Hepatocyte (in vitro differentiated cells): ENCODE measurements around the gene PARK7. TPM values are rescaled to one million over a fixed set of nuclear protein-coding genes. Genes with fewer than 3 reads are reported as not detected.
"Not testable (repeated sequence)": the region's sequence is repeated elsewhere in the genome, so short reads cannot be mapped to it uniquely, and the experiment has no call there.

Source experiments
- DNase-seq: peaks from one replicate; pipeline ENCODE4 v3.0.0-alpha.2; 2016; ENCODE audit warnings: low spot score
- H2AFZ ChIP-seq: fragments of 200-600 bp; sonication (generic); 2 replicates; pipeline ENCODE4 v1.6.0; 2016; ENCODE audit warnings: antibody characterized with exemption, mild to moderate bottlenecking
- H3K27ac ChIP-seq: fragments of 200-600 bp; sonication (generic); 2 replicates; pipeline ENCODE4 v1.5.1; 2016; ENCODE audit warnings: mild to moderate bottlenecking
- H3K27me3 ChIP-seq: fragments of 200-600 bp; sonication (generic); 2 replicates; pipeline ENCODE4 v1.6.1; 2016
- H3K36me3 ChIP-seq: fragments of 200-600 bp; sonication (generic); replicated peaks from 2 replicates; pipeline ENCODE4 v1.5.1; 2016; ENCODE audit warnings: low read depth; ENCODE audit not compliant: insufficient read depth
- H3K4me1 ChIP-seq: fragments of 200-600 bp; sonication (generic); 2 replicates; pipeline ENCODE4 v1.5.1; 2016; ENCODE audit warnings: mild to moderate bottlenecking, moderate library complexity; ENCODE audit not compliant: insufficient read depth
- H3K4me2 ChIP-seq: fragments of 200-600 bp; sonication (generic); 2 replicates; pipeline ENCODE4 v1.6.0; 2016
- H3K4me3 ChIP-seq: fragments of 200-600 bp; sonication (generic); 2 replicates; pipeline ENCODE4 v1.5.1; 2016; ENCODE audit warnings: mild to moderate bottlenecking
- H3K79me2 ChIP-seq: fragments of 200-600 bp; sonication (generic); 2 replicates; pipeline ENCODE4 v1.6.0; 2017; ENCODE audit warnings: mild to moderate bottlenecking
- H3K9me2 ChIP-seq: fragments of 200-600 bp; sonication (generic); replicated peaks from 2 replicates; pipeline ENCODE4 v1.6.0; 2017; ENCODE audit warnings: mild to moderate bottlenecking; ENCODE audit not compliant: insufficient read depth
- H3K9me3 ChIP-seq: fragments of 200-600 bp; sonication (generic); 2 replicates; pipeline ENCODE4 v1.5.1; 2016; ENCODE audit warnings: low read depth, mild to moderate bottlenecking
- H4K20me1 ChIP-seq: fragments of 200-600 bp; sonication (generic); 2 replicates; pipeline ENCODE4 v1.6.0; 2016; ENCODE audit warnings: mild to moderate bottlenecking; ENCODE audit not compliant: insufficient read depth, poor library complexity, severe bottlenecking
- EZH2 ChIP-seq: fragments of 200-600 bp; sonication (generic); IDR thresholded peaks from 2 replicates; pipeline ENCODE4 v1.6.1; 2016; ENCODE audit warnings: antibody characterized with exemption, mild to moderate bottlenecking, borderline replicate concordance
- EZH2phosphoT487 ChIP-seq: fragments of 200-600 bp; sonication (generic); IDR thresholded peaks from one replicate; pipeline ENCODE4 v1.6.1; 2018; ENCODE audit warnings: antibody characterized with exemption, mild to moderate bottlenecking, low read depth, moderate library complexity; ENCODE audit not compliant: unreplicated experiment, severe bottlenecking
- WGBS: methylation state at CpG from one replicate; pipeline ENCODE4 v1.1.6; 2016; ENCODE audit warnings: low lambda C conversion rate; ENCODE audit errors: missing lambda C conversion rate; 5-methylcytosine and 5-hydroxymethylcytosine counted together
- polyA plus RNA-seq: library from polyadenylated mRNA; unstranded; fragments of >200 nt; fragmentation: Nextera tagmentation; extraction: Ambion mirVana; gene quantifications from 2 replicates; pipeline ENCODE4 v1.2.1, GENCODE V29; 2016
- total RNA-seq: library from RNA; depleted of rRNA; stranded (reverse); fragments of >200 nt; gene quantifications from 2 replicates; pipeline ENCODE4 v1.2.3, GENCODE V29; 2014
- TF ChIP-seq, protein P1 (sequence below): fragments of 200-600 bp; sonication (generic); IDR thresholded peaks from 2 replicates; pipeline ENCODE4 v1.5.1; 2016; ENCODE audit warnings: antibody characterized with exemption, mild to moderate bottlenecking; ENCODE audit not compliant: poor library complexity

The PARK7 gene
- total and polyA plus RNA-seq, 2 experiments from 2014 or later, result 166 to 395 TPM

- no peak for DNase-seq
- Histone ChIP-seq H3K79me2 (no peaks in the 10 kb centered on the region), H3K4me1 (no peaks in the 10 kb centered on the region), H3K27ac (no peak overlapping the region), H3K27me3 (peaks cover 42% of the 10 kb centered on the region), H3K9me2 (no peaks in the 10 kb centered on the region), H3K4me3 (no peak overlapping the region), H4K20me1 (no peaks in the 10 kb centered on the region), H3K9me3 (no peaks in the 10 kb centered on the region), H3K36me3 (no peaks in the 10 kb centered on the region), H3K4me2 (no peak overlapping the region), H2AFZ (no peak overlapping the region)
- TF ChIP-seq EZH2, result no peak
- no peak for TF ChIP-seq EZH2phosphoT487
- TF ChIP-seq, protein P1, sequence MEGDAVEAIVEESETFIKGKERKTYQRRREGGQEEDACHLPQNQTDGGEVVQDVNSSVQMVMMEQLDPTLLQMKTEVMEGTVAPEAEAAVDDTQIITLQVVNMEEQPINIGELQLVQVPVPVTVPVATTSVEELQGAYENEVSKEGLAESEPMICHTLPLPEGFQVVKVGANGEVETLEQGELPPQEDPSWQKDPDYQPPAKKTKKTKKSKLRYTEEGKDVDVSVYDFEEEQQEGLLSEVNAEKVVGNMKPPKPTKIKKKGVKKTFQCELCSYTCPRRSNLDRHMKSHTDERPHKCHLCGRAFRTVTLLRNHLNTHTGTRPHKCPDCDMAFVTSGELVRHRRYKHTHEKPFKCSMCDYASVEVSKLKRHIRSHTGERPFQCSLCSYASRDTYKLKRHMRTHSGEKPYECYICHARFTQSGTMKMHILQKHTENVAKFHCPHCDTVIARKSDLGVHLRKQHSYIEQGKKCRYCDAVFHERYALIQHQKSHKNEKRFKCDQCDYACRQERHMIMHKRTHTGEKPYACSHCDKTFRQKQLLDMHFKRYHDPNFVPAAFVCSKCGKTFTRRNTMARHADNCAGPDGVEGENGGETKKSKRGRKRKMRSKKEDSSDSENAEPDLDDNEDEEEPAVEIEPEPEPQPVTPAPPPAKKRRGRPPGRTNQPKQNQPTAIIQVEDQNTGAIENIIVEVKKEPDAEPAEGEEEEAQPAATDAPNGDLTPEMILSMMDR, result no peak
- 58% methylated on average over 2 of the region's 2 CpGs for WGBS
These were observed 18.3 kb upstream of the PARK7 start for GRCh38 chr1:7943251-7943650.

DNA sequence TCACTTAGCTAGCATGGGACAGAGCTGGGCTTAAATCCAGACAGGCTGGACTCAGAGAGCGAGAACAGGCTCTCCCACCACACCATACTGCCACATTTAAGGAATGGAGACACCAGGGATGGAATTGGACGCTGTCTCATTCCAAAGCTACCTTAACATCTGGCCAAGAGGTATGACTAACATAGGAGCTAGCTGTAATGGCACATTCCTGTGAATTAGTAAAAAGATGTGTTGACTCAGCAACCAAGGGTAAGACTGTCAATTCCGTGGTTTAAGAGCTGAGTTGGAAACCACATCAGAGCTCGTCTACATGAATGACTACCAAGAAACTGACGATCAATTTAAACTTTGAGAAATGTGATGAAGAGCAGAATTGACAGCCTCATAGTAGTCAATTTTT lies 12.6 kb upstream of the PARK7 start:
- TF ChIP-seq, protein P1, result no peak
- H2AFZ ChIP-seq, result no peak overlapping the region
- H3K4me3 ChIP-seq, result no peak overlapping the region
- no peak for DNase-seq
- no peak overlapping the region for H3K27ac ChIP-seq
- H3K79me2 ChIP-seq, result no peaks in the 10 kb centered on the region
- no peak overlapping the region for H3K4me2 ChIP-seq
- no peaks in the 10 kb centered on the region for H3K4me1 ChIP-seq
- H3K9me3 ChIP-seq, result no peaks in the 10 kb centered on the region
- no peaks in the 10 kb centered on the region for H4K20me1 ChIP-seq
- no peaks in the 10 kb centered on the region for H3K27me3 ChIP-seq
- H3K36me3 ChIP-seq, result no peaks in the 10 kb centered on the region
- no peaks in the 10 kb centered on the region for H3K9me2 ChIP-seq
- WGBS, result 71% methylated on average over 5 of the region's 5 CpGs

DNA sequence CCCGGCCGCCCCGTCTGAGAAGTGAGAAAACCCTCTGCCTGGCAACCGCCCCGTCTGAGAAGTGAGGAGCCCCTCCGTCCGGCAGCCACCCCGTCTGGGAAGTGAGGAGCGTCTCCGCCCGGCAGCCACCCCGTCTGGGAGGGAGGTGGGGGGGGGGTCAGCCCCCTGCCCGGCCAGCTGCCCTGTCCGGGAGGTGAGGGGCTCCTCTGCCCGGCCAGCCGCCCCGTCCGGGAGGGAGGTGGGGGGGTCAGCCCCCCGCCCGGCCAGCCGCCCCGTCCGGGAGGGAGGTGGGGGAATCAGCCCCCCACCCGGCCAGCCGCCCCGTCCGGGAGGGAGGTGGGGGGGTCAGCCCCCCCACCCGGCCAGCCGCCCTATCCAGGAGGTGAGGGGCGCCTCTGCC lies 8.7 kb upstream of the PARK7 start:
- H3K9me3 ChIP-seq, H3K9me2 ChIP-seq, H3K4me2 ChIP-seq, DNase-seq, H4K20me1 ChIP-seq, H3K27ac ChIP-seq, H3K4me1 ChIP-seq, H3K4me3 ChIP-seq, H2AFZ ChIP-seq, H3K36me3 ChIP-seq, H3K27me3 ChIP-seq, H3K79me2 ChIP-seq: not testable (repeated sequence)
- WGBS, result no CpG with 5 or more reads among the region's 30 CpGs

GRCh38 chr1:7953850-7954609 lies 7.5 kb upstream of the PARK7 start:
- no peaks in the 10 kb centered on the region for H3K4me1 ChIP-seq
- H3K4me2 ChIP-seq, result no peak overlapping the region
- H3K4me3 ChIP-seq, result no peak overlapping the region
- H3K9me3 ChIP-seq, result no peaks in the 10 kb centered on the region
- no peaks in the 10 kb centered on the region for H3K27me3 ChIP-seq
- H3K9me2 ChIP-seq, result no peaks in the 10 kb centered on the region
- TF ChIP-seq EZH2, result no peak
- TF ChIP-seq, protein P1, result no peak
- TF ChIP-seq EZH2phosphoT487, result no peak
- WGBS, result 95% methylated on average over 64 of the region's 65 CpGs
- H3K79me2 ChIP-seq, result no peaks in the 10 kb centered on the region
- DNase-seq, result no peak
- H3K27ac ChIP-seq, result no peak overlapping the region
- H4K20me1 ChIP-seq, result no peaks in the 10 kb centered on the region
- H3K36me3 ChIP-seq, result no peaks in the 10 kb centered on the region
- H2AFZ ChIP-seq, result no peak overlapping the region
